HG02981 (cell line): ENCODE data around the gene SYNJ2.

Experiments used
- ATAC-seq: cut with Tn5 transposase; IDR thresholded peaks from one replicate; pipeline ENCODE4 v1.9.1; 2021; ENCODE audit warnings: mild to moderate bottlenecking, moderate library complexity; ENCODE audit not compliant: unreplicated experiment

Gene SYNJ2

GRCh38 chr6:158057213-158057987, 75.7 kb downstream of the SYNJ2 start:
- no peak for ATAC-seq

- no peak for ATAC-seq
Measured at GRCh38 chr6:158058171-158058651, 76.5 kb downstream of the SYNJ2 start.

- ATAC-seq = no peak
Measured at GRCh38 chr6:158059108-158059507, 77.4 kb downstream of the SYNJ2 start.

GRCh38 chr6:158060455-158061360, 79.0 kb downstream of the SYNJ2 start:
- ATAC-seq = no peak

GRCh38 chr6:158061361-158061708, 79.7 kb downstream of the SYNJ2 start:
- no peak for ATAC-seq

GRCh38 chr6:158061709-158062461, 80.2 kb downstream of the SYNJ2 start:
- no peak for ATAC-seq

- ATAC-seq = no peak
Measured at GRCh38 chr6:158063736-158064135, 82.1 kb downstream of the SYNJ2 start.

- no peak for ATAC-seq
Measured at GRCh38 chr6:158064725-158065251, 83.1 kb downstream of the SYNJ2 start.

- no peak for ATAC-seq
Measured at GRCh38 chr6:158066136-158066781, 84.6 kb downstream of the SYNJ2 start.

- ATAC-seq = no peak
Measured at GRCh38 chr6:158067436-158068015, 85.9 kb downstream of the SYNJ2 start.

GRCh38 chr6:158068156-158068892, 86.7 kb downstream of the SYNJ2 start:
- no peak for ATAC-seq

GRCh38 chr6:158068893-158069799, 87.5 kb downstream of the SYNJ2 start:
- no peak for ATAC-seq

GRCh38 chr6:158069800-158070195, 88.1 kb downstream of the SYNJ2 start:
- ATAC-seq = no peak

GRCh38 chr6:158070513-158070912, 88.8 kb downstream of the SYNJ2 start:
- no peak for ATAC-seq

GRCh38 chr6:158071121-158072082, 89.7 kb downstream of the SYNJ2 start:
- ATAC-seq = no peak

- no peak for ATAC-seq
Measured at GRCh38 chr6:158072083-158072721, 90.5 kb downstream of the SYNJ2 start.

GRCh38 chr6:158073776-158074175, 92.1 kb downstream of the SYNJ2 start:
- ATAC-seq = no peak
